ENCODE data around the gene NCOA7. TPM values are rescaled to one million over a fixed set of nuclear protein-coding genes. Genes with fewer than 3 reads are reported as not detected.

NCOA7 gene
- total and polyA plus RNA-seq, 3 donors from 2014 or later: 7.5 to 26.7 (median 18.9) TPM

DNA sequence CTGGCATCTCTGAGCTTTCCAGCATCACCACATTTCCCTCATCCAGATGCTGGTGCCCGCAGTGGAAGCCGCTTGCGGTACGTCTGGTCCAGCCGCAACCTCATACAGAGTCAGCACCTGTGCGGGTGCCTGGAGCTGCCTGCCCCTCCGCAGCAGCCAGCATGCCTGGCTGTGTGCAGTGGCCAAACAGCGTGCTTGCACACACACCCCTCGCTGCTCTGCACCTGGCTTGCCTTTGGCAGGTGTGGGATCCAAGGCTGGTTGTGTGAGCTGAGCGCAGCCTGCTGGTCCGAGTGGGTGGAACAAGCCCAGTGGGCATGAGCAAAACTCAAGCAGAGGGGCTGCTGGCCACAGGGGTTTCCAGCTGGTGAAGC, 162.7 kb downstream of the NCOA7 start:
- TF ChIP-seq, protein P1, sequence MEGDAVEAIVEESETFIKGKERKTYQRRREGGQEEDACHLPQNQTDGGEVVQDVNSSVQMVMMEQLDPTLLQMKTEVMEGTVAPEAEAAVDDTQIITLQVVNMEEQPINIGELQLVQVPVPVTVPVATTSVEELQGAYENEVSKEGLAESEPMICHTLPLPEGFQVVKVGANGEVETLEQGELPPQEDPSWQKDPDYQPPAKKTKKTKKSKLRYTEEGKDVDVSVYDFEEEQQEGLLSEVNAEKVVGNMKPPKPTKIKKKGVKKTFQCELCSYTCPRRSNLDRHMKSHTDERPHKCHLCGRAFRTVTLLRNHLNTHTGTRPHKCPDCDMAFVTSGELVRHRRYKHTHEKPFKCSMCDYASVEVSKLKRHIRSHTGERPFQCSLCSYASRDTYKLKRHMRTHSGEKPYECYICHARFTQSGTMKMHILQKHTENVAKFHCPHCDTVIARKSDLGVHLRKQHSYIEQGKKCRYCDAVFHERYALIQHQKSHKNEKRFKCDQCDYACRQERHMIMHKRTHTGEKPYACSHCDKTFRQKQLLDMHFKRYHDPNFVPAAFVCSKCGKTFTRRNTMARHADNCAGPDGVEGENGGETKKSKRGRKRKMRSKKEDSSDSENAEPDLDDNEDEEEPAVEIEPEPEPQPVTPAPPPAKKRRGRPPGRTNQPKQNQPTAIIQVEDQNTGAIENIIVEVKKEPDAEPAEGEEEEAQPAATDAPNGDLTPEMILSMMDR (IDR thresholded peaks at IDR 0.05): no peak
- no peak for TF ChIP-seq POLR2A (IDR thresholded peaks at IDR 0.05)
- intact Hi-C loops (cut with DNase I; ENCODE audit: low total_unique reads): no loop called here
- WGBS, 2 donors: 60 to 86% methylated on average over 2 to 11 of the region's 11 CpGs

DNA sequence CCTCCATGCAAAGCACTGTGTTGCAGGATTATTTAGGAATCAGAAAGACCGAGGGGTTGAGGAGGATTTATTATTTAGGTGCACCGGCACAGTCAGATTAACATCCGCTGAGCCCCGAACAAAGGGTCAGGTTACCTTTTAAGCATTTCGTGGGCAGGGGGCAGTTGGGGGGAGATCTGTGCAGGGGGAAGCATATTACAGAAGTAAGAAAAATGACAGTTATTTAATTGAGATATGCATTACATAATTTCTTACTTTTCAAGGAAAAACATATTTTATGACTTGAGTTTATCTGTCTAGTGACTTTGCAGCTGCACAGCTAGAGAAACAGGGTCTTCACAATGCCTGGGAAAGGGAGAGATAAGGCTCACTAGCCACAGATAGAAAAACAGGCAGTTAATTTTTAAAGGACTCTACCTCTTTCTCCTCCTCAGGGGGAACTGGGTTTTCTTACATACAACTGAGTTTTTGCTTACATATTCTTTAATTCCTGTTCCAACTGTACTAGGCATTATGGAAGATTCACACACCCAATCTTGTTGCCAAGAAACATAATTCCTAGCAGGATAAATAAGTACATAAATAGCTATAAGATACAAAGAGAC, 164.1 kb downstream of the NCOA7 start:
- 66 to 68% methylated on average over 5 of the region's 5 CpGs for WGBS, 2 donors
- Histone ChIP-seq H3K4me3 (no peak overlapping the region), H3K27ac (no peak overlapping the region), H3K9me3 (no peaks in the 10 kb centered on the region), H3K36me3 (ENCODE audit: low read depth, missing control alignments) (no peaks in the 10 kb centered on the region), H3K4me1 (peaks cover 11% of the 10 kb centered on the region), H3K27me3 (no peaks in the 10 kb centered on the region)
- intact Hi-C loops (cut with DNase I; ENCODE audit: low total_unique reads): loop anchor here (5.0 kb wide), 1 partner anchor 163 kb away; the partner anchor contains the start of gene NCOA7
- no peak for DNase-seq
- TF ChIP-seq, protein P1 (IDR thresholded peaks at IDR 0.05): no peak
- no peak for TF ChIP-seq POLR2A (IDR thresholded peaks at IDR 0.05)

More for the DNA sequence above, 162.7 kb downstream of the NCOA7 start:
- Histone ChIP-seq H3K4me3 (no peak overlapping the region), H3K36me3 (ENCODE audit: low read depth, missing control alignments) (no peaks in the 10 kb centered on the region), H3K4me1 (peaks cover 7% of the 10 kb centered on the region), H3K27ac (no peak overlapping the region), H3K9me3 (no peaks in the 10 kb centered on the region), H3K27me3 (no peaks in the 10 kb centered on the region)
- DNase-seq: no peak

DNA sequence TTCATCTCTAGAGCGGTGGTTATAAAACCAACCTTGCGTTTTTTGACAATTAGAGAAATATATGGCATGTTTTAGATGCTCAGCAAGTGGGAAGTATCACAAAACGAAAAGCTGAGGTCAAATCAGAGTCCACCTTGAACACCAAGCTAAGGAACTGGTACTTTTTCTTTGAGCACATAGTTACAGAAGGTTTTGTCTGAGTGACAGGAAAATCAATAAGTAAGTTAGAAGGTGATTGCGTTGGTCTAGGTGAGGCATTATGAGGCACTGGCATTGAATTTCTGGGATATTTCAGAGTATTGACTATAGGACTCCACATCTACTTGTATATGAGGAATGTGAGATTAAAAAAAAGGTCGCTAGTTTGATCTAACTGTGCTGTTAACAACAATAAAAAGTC, 165.2 kb downstream of the NCOA7 start:
- Histone ChIP-seq H3K4me1 (peaks cover 11% of the 10 kb centered on the region), H3K4me3 (peak overlapping the region; percentile 84 to 96), H3K27ac (peak overlapping the region in 1 of 2 donors; percentile 93), H3K36me3 (ENCODE audit: low read depth, missing control alignments) (no peaks in the 10 kb centered on the region), H3K27me3 (no peaks in the 10 kb centered on the region), H3K9me3 (no peaks in the 10 kb centered on the region)
- intact Hi-C loops (cut with DNase I; ENCODE audit: low total_unique reads): loop anchor here (5.0 kb wide), 1 partner anchor 164 kb away; the partner anchor contains the start of gene NCOA7
- 28 to 34% methylated on average over 5 of the region's 5 CpGs for WGBS, 2 donors
- no peak for TF ChIP-seq POLR2A (IDR thresholded peaks at IDR 0.05)
- TF ChIP-seq, protein P1 (IDR thresholded peaks at IDR 0.05): no peak
- no peak for DNase-seq

DNA sequence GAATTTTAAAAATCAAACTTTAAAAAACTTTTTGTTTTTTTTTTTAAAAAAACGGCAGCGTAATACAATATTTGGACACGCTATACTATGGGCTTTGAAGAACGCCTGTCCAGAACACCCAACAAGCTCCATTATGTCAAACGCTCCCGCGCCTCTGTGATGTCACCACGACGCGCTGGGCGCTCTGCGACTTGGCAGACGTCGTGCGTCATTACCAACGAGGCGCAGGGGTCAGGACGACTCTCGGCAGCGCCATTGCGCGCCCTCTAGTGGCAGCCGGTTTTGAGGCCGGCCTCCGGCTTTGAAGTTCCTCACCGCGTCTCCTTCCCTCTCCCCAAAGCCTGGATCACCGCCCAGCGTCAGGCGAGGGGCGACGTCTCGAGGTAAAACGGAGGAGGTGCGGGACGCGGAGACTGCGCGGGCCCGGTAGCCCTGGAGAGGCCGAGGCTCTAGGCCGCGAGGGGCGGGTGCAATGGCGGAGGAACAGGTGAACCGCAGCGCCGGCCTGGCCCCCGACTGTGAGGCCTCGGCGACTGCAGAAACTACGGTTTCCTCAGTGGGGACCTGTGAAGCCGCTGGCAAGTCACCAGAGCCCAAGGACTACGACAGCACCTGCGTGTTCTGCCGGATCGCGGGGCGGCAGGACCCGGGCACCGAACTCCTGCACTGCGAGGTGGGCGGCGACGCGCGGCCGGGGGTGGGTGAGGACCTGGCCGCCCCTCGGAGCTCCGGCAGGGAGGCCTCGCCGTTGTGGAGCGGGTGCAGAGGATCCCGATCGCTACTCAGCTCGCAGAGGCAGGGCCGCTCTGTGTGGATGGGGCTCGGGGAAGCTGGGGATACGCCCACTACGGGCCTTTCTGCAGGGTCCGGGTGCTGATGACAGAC, 166.0 kb downstream of the NCOA7 start, which contains the start of gene HINT3:
HINT3 (plus strand) TSS at position 265 of the 885 bp plus-strand sequence; CDS start at position 473, 208 bp downstream.
- DNase-seq: peak; percentile 99
- Histone ChIP-seq H3K27ac (peak within 1 kb of the TSS; percentile 87 to 93), H3K4me1 (peaks cover 11% of the 10 kb centered on the region), H3K9me3 (no peaks in the 10 kb centered on the region), H3K27me3 (no peaks in the 10 kb centered on the region), H3K36me3 (ENCODE audit: low read depth, missing control alignments) (no peaks in the 10 kb centered on the region), H3K4me3 (peak within 1 kb of the TSS; percentile 84 to 96)
- 0 to 1% methylated on average over 34 to 72 of the region's 82 CpGs for WGBS, 2 donors
- intact Hi-C loops (cut with DNase I; ENCODE audit: low total_unique reads): loop anchor here (5.0 kb wide), 1 partner anchor 164 kb away; the partner anchor contains the start of gene NCOA7
- TF ChIP-seq, protein P1 (IDR thresholded peaks at IDR 0.05): peak; percentile 97 to 99 (median 97)
- no peak for TF ChIP-seq POLR2A (IDR thresholded peaks at IDR 0.05)

Measured in testis (tissue), 3 donors.